ENCODE results near the gene RRN3. TPM values are rescaled to one million over a fixed set of nuclear protein-coding genes. Genes with fewer than 3 reads are reported as not detected.
"Not testable (repeated sequence)": the region's sequence is repeated elsewhere in the genome, so short reads cannot be mapped to it uniquely, and the experiment has no call there.

Gene RRN3
- total RNA-seq, 2 donors from 2014 or later = 33.8 to 45.7 TPM

DNA sequence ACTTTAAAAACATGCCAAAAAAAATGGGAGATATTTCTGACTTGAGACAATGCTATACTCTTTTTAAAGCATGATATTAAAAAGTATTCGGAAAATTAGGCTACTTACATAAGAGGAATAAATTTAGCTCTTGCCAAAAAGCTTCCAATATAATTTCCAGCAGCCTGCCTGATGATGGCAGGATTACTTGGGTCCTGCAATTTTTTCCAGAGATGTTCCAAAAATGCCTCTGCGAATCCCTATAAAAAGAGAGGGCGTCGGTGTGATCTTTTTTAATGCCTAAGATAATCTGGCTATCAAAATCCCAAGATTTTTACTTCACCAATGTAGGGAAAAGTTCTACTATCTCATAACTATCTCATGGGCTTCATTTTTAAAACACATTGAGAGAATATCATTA, 23.1 kb downstream of the RRN3 start:
- H3K4me3 Mint-ChIP-seq, H3K4me1 Mint-ChIP-seq, H3K27ac Mint-ChIP-seq: not testable (repeated sequence)

DNA sequence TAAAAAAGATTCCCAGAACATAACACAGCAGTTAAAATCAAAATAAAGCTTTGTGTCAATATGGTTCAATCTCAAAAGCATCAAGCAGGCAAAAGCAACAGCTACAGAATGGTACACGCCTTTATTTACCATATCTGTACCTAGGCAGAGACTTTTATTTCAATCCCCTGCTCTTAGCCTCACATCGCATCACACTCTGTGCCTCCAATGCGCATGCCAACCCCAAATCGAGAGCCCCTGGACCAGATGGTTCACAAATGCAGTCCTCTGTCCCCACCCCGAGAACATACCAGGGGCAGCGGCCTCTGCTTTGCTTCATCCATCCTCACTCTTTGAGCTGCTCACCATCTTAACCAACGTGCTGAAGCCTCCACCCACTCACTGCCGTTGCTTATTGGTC, 27.4 kb downstream of the RRN3 start:
- H3K4me1 Mint-ChIP-seq; H3K9me3 Mint-ChIP-seq; H3K4me3 Mint-ChIP-seq; H3K27ac Mint-ChIP-seq; ATAC-seq (replicated peaks); H3K27me3 Mint-ChIP-seq: not testable (repeated sequence)
- peaks cover 98% of the 10 kb centered on the region for H3K36me3 Mint-ChIP-seq (ENCODE audit: low read depth)

More for the DNA sequence above, 23.1 kb downstream of the RRN3 start:
- H3K9me3 Mint-ChIP-seq; H3K27me3 Mint-ChIP-seq; ATAC-seq (replicated peaks): not testable (repeated sequence)
- peaks cover 98% of the 10 kb centered on the region for H3K36me3 Mint-ChIP-seq (ENCODE audit: low read depth)

DNA sequence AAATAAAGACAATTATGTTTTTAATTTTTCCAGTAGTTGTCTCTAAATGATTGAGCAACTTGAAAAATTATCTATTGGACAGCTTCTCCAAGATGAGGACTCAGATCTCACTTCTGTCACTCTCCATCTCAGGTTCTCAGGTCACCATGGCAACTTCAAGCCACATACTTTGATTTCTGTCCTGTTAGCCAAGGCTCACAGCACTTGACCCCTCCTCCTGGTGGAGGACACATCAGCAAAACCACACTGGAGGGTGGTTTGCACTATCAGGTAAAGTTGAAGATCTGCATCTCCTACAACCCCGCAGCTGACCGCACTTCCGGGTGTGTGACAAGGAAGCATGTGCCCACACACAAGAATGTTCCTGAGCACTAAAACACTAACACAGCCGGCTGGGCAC, 28.1 kb downstream of the RRN3 start:
- not testable (repeated sequence) for H3K27me3 Mint-ChIP-seq, H3K9me3 Mint-ChIP-seq, H3K27ac Mint-ChIP-seq, H3K4me1 Mint-ChIP-seq, H3K4me3 Mint-ChIP-seq
- peaks cover 98% of the 10 kb centered on the region for H3K36me3 Mint-ChIP-seq (ENCODE audit: low read depth)
- ATAC-seq (replicated peaks) = peak; percentile 21

DNA sequence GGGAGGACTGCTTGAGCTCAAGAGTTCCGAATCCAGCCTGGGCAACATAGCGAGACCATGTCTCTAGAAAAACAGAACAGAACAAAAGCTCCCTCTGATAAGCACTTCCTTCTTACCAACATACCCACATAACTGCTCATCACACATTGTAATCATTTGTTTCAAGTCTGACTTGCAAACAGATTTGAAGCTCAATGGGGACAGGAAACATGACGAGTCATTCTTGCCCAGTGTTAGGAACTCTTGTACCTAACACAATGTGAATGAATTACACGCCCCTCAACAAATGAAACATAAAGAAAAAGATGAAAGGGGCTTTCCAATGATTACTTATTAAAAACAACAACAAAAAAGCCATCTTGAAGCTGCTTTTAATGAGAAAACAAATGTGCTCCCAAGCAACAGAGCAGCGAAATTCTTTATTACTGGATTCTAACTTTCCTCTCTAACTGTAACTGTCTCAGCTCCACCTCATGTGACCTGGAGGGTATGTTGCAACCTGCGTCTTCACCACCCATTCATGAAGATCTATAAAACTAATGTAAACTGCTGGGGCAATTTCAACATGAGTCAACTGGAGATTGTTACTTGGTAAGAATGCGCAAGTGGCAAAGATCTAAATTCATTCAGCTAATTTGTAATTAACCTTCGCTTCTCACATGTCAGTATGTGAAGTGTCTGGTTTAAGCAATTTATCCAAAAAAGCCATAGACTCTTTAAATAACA, 31.8 kb downstream of the RRN3 start:
- not testable (repeated sequence) for H3K9me3 Mint-ChIP-seq, H3K4me1 Mint-ChIP-seq, H3K27me3 Mint-ChIP-seq, H3K4me3 Mint-ChIP-seq
- Mint-ChIP-seq H3K27ac (peak overlapping the region; percentile 78), H3K36me3 (ENCODE audit: low read depth) (peaks cover 88% of the 10 kb centered on the region)
- ATAC-seq (replicated peaks) = peak; percentile 89

DNA sequence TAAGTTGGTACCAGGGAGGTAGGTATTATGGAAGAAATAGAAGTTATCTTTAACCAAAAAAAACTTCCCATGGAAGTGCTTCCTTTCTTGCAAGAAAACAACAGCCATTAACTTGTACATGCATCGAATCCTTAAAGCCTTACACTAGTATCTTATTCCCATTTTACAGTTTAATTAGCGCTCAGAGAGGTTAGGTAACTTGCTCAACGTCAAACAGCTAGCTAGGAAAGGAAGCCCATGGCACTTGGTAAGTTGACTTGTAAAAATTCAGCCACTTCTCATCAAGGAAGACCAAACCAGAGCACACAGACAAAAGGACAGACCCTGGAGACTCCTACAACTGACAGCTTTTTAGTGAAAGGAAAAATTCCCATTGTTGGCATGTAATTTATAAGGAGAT, 34.7 kb downstream of the RRN3 start:
- Mint-ChIP-seq H3K27me3 (no peaks in the 10 kb centered on the region), H3K9me3 (no peaks in the 10 kb centered on the region), H3K36me3 (ENCODE audit: low read depth) (peaks cover 59% of the 10 kb centered on the region), H3K4me3 (no peak overlapping the region), H3K27ac (no peak overlapping the region), H3K4me1 (peaks cover 14% of the 10 kb centered on the region)
- ATAC-seq (replicated peaks) = no peak

DNA sequence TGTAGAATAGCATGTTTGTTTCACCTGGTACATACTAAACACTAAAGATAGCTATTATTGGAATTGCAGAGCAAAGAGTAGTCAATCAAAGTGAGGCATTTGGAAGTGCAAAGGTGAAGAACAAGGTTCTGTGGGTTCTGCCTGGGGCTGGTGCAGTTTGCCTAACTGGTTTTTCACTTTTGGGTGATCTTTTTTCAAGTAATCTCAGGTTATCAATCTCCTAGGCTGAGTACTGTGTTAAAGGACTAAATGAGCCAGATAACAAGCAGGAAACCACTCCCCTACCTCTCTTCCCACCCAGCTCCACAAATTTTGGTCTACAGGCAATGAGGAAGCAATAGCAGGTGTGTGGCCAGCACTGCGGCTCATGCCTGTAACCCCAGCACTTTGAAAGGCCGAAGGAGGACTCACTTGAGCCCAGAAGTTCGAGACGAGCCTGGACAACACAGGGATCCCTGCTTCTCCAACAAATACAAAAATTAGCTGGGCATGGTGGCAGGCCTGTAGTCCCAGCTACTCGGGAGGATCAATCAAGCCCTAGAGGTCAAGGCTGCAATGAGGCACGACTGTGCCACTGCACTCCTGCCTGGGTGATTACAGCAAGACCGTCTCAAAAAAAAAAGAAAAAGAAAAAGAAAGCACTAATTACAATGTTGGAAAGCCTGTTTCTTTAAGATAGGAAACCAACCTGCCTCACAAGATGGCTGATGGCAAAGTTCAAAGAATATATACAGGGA, 36.2 kb downstream of the RRN3 start:
- Mint-ChIP-seq H3K36me3 (ENCODE audit: low read depth) (peaks cover 44% of the 10 kb centered on the region), H3K4me1 (peaks cover 20% of the 10 kb centered on the region), H3K4me3 (no peak overlapping the region), H3K9me3 (no peaks in the 10 kb centered on the region), H3K27me3 (no peaks in the 10 kb centered on the region), H3K27ac (no peak overlapping the region)
- ATAC-seq (replicated peaks) = no peak

DNA sequence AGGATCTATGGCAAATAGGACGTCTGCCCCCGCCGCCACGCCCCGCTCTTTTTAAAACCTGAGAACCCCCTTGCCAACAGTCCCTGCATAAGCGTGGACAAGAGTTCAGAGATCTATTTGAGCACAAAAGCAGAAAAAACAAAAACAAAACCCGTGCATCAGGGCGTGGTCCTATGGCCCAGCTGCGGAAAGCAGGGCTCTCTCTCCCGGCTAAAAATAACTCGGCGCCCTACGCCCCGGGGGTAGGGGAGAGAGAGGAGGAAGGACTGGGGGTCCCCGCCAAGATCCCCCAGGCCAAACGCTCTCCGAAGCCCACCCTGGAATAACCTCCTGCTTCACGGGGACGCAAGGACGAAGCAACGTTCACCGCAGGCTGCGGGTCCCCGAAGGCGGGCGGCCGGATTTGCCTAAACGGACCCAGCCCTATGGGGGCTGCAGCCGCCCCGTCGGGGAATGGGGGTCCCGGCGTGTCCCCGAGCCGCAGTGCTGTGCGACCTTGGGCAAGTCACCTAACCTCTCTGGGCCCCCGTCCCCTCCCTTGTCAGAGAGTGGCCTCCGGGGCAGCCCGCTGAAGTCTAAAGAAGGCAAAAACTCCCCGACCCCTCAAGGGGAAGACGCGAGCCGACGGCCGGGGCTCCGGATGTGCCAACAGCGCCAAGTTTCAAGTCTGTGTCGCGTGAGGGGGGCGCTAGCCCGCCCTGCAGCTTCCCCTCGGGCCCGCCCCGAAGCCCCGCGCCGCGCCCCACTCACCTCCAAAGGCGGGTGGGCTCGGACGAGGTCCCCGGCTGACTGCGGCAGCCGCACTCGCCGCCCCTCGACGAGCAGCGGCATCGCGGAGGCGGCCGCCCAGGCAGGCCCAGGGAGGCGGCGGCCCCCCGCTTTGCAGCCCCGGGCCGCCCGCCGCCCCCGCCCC, 38.7 kb downstream of the RRN3 start:
- H3K36me3 Mint-ChIP-seq (ENCODE audit: low read depth) = peaks cover 20% of the 10 kb centered on the region
- peaks cover 18% of the 10 kb centered on the region for H3K4me1 Mint-ChIP-seq
- ATAC-seq (replicated peaks) = peak; percentile 63
- peak overlapping the region; percentile 72 for H3K27ac Mint-ChIP-seq
- no peaks in the 10 kb centered on the region for H3K27me3 Mint-ChIP-seq
- H3K9me3 Mint-ChIP-seq = no peaks in the 10 kb centered on the region
- H3K4me3 Mint-ChIP-seq = peak overlapping the region; percentile 89

DNA sequence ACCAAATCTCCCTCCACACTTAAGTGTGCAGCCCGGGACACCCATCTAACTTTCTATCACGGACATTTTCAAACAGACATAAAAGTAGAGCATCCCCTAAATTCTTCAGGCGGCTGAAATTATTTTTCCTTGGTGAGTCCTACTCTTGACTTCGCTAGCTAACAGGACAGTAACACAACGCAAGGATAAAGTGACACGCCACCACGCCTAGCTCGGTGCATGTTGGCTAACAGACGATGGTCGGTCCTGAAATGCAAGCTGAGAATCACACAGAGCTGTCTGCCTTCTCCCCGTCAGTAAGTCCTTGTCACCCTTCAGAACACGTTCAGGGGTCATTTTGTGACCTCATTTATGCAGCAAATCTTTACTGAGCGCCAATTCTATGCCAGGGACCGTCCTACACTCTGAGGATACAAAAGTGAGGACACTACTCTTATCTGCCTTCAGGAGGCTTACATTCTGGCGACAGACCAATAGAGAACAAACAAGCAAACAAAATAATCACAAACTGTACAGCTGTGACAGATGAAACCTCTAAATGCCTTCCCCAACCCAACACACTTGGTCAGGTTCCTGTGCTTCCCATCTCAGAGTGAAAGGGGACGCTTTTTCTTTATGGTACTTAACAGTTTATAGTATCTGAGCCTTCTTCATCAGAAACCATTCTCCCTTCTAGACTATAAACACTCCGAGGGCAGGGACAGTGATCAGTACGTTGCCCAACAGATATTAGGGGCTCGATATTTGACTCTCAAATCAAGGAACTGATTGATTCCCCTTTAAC, 39.5 kb downstream of the RRN3 start:
- Mint-ChIP-seq H3K4me1 (peaks cover 18% of the 10 kb centered on the region), H3K9me3 (no peaks in the 10 kb centered on the region), H3K27ac (peak overlapping the region; percentile 72)

DNA sequence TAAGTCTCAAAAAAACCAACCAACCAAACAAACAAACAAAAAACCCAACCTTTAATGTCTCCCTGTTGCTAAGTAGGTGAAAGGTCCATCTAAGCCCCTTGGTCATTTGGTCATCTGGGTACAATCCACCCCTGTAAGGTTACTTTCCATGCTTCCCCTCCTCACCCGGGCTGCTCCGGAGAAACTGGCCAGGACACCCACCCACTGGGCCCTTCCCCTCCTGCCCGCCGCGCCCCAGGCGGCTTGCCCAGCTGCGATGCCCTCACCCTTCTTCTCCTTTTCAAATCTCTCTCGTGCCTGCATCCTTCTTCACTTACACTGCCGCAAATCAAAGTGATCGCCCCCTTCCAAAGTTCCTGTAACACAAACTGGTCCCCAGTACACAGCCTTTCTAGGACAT, 40.2 kb downstream of the RRN3 start:
- Mint-ChIP-seq H3K27me3 (no peaks in the 10 kb centered on the region), H3K27ac (peak overlapping the region; percentile 72), H3K9me3 (no peaks in the 10 kb centered on the region)

More for the DNA sequence above, 39.5 kb downstream of the RRN3 start:
- H3K36me3 Mint-ChIP-seq (ENCODE audit: low read depth) = peaks cover 11% of the 10 kb centered on the region
- H3K27me3 Mint-ChIP-seq = no peaks in the 10 kb centered on the region
- ATAC-seq (replicated peaks) = no peak
- peak overlapping the region; percentile 89 for H3K4me3 Mint-ChIP-seq

DNA sequence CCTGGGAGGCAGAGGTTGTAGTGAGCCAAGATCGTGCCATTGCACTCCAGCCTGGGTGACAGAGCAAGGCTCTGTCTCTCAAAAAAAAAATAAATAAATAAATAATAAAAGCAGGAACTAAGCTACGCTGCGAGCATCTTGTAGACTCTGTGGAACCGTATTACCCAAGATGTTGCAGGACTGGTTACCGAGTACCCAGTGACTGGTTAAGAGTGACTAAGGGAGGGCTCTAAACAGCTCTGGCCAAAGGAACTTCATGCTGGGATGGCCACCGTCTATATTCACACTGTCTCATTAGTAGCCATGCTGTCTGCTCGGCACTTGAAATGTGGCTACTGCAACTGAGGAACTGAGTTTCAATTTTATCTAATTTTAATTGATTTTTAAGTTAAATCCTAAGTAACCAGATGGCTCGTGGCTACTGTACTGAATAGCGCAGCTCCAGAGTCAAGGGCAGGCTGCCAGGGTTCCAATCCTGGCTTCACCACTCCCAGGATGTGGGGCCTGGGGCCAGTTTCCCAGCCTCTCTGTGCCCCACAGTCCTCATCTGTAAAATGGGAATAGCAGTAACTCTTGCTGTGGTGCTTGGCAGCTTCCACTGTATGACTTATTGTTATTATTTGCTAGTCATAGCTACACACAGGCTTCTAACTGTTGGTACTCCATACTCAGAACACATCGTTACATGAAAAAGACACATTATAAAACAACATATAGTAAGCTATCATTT, 41.2 kb downstream of the RRN3 start:
- Mint-ChIP-seq H3K36me3 (ENCODE audit: low read depth) (no peaks in the 10 kb centered on the region), H3K9me3 (no peaks in the 10 kb centered on the region), H3K27me3 (no peaks in the 10 kb centered on the region), H3K27ac (no peak overlapping the region), H3K4me3 (no peak overlapping the region), H3K4me1 (peaks cover 18% of the 10 kb centered on the region)
- ATAC-seq (replicated peaks) = no peak

More for the DNA sequence above, 40.2 kb downstream of the RRN3 start:
- Mint-ChIP-seq H3K36me3 (ENCODE audit: low read depth) (peaks cover 5% of the 10 kb centered on the region), H3K4me1 (peaks cover 18% of the 10 kb centered on the region), H3K4me3 (peak overlapping the region; percentile 89)
- no peak for ATAC-seq (replicated peaks)

DNA sequence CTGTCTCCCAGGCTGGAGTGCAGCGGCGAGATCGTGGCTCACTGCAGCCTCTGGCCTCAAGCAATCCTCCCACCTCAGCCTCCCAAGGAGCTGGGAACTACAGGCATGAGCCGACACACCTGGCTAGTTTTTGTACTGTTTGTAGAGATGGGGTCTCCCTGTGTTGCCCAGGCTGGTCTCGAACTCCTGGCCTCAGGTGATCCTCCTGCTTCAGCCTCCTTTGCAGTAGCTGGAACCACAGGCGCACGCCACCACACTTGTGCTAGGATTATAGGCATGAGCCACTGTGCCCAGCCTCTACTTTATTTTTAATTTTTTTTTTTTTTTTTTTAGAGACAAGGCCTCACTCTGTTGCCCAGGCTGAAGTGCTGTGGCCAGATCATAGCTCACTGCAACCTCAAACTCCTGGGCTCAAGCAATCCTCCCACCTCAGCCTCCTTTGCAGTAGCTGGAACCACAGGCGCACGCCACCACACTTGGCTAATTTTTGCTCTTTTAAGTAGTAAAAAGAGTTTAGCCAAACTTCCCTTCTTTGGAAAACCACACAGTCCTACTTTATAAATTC, 42.6 kb downstream of the RRN3 start:
- no peak for ATAC-seq (replicated peaks)
- no peak overlapping the region for H3K4me3 Mint-ChIP-seq
- peaks cover 10% of the 10 kb centered on the region for H3K36me3 Mint-ChIP-seq (ENCODE audit: low read depth)
- peaks cover 23% of the 10 kb centered on the region for H3K4me1 Mint-ChIP-seq
- no peaks in the 10 kb centered on the region for H3K9me3 Mint-ChIP-seq
- H3K27ac Mint-ChIP-seq = no peak overlapping the region
- no peaks in the 10 kb centered on the region for H3K27me3 Mint-ChIP-seq

DNA sequence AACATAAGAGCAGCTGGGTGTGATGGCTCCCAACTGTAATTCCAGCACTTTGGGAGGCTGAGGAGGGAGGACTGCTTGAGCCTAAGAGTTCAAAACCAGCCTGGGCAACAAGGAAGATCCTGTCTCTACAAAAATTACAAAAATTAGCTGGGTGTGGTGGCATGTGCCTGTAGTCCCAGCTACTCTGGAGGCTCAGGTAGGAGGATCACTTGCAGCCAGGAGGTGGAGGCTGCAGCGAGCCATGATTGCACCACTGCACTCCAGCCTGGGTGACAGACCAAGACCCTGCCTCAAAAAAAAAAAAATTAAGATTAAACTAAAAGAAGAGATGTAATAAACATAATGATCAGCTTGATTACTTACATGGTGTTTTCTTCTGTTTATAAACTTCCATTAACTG, 43.6 kb downstream of the RRN3 start:
- ATAC-seq (replicated peaks); H3K4me3 Mint-ChIP-seq; H3K27ac Mint-ChIP-seq; H3K9me3 Mint-ChIP-seq; H3K27me3 Mint-ChIP-seq: not testable (repeated sequence)
- peaks cover 23% of the 10 kb centered on the region for H3K4me1 Mint-ChIP-seq
- H3K36me3 Mint-ChIP-seq (ENCODE audit: low read depth) = peaks cover 20% of the 10 kb centered on the region

DNA sequence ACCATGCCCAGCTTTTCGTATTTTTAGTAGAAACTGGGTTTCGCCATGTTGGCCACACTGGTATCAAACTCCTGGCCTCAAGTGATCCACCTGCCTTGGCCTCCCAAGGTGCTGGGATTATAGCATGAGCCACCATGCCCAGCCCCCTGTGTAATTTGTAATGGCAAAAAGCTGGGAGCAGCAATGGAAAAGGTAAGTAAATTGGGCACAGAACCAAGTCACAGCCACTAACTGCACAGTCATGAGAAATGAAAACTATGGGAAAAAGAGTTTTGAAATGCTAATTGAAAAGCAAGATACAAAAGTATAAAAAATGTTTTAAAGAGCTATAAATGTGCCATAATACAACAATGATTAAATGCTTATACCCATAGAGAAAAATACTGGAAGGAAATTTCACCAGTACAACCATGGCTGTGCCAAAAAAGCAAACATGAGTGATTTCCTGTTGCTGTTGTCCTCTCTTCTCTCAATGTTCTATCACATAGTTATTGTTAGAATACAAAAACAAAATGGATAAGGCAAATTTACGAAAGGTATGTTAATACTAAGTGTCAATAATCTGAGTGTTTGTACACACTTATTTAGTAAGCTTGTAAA, 44.4 kb downstream of the RRN3 start:
- H3K4me3 Mint-ChIP-seq = no peak overlapping the region
- no peak for ATAC-seq (replicated peaks)
- H3K36me3 Mint-ChIP-seq (ENCODE audit: low read depth) = peaks cover 26% of the 10 kb centered on the region
- H3K4me1 Mint-ChIP-seq = peaks cover 19% of the 10 kb centered on the region
- no peaks in the 10 kb centered on the region for H3K27me3 Mint-ChIP-seq
- no peak overlapping the region for H3K27ac Mint-ChIP-seq
- no peaks in the 10 kb centered on the region for H3K9me3 Mint-ChIP-seq

All from activated T-helper 17 cell treated with anti-CD3 and anti-CD28 coated beads, Interleukin-2, amount 50 U/mL, for 72 hours (primary cell).